Neural cell (in vitro differentiated cells): ENCODE measurements around the gene ARHGAP40. TPM values are rescaled to one million over a fixed set of nuclear protein-coding genes. Genes with fewer than 3 reads are reported as not detected.

Experiments used
- H2AFZ ChIP-seq: fragments of 200-600, 300-800 bp; sonication (generic), shearing (Covaris generic); 2 replicates; pipeline ENCODE4 v1.6.0; 2014; ENCODE audit warnings: low read depth, mild to moderate bottlenecking, antibody characterized with exemption, low read length, moderate library complexity
- H3F3A ChIP-seq: fragments of 200-600 bp; shearing (Covaris generic); 2 replicates; pipeline ENCODE4 v1.6.1; 2016; ENCODE audit warnings: mild to moderate bottlenecking, moderate library complexity, mixed read lengths, antibody characterized with exemption, low read length; ENCODE audit not compliant: insufficient read depth, poor library complexity, severe bottlenecking
- H3K27ac ChIP-seq: fragments of 200-600, 300-800 bp; sonication (generic), shearing (Covaris generic); 2 replicates; pipeline ENCODE4 v1.5.1; 2014; ENCODE audit warnings: mild to moderate bottlenecking, low read length, moderate library complexity
- H3K27me3 ChIP-seq: fragments of 300-800, 200-600 bp; sonication (generic), shearing (Covaris generic); 2 replicates; pipeline ENCODE4 v1.6.0; 2014; ENCODE audit warnings: mild to moderate bottlenecking, low read depth, low read length, moderate library complexity; ENCODE audit not compliant: insufficient read depth
- H3K36me3 ChIP-seq: fragments of 300-800, 200-600 bp; sonication (generic), shearing (Covaris generic); 2 replicates; pipeline ENCODE4 v1.5.1; 2014; ENCODE audit warnings: mild to moderate bottlenecking, antibody characterized with exemption, low read length, moderate library complexity; ENCODE audit not compliant: insufficient read depth
- H3K4me2 ChIP-seq: fragments of 300-800, 200-600 bp; sonication (generic), shearing (Covaris generic); 2 replicates; pipeline ENCODE4 v1.6.0; 2014; ENCODE audit warnings: mild to moderate bottlenecking, low read length
- H3K4me3 ChIP-seq: fragments of 300-800, 200-600 bp; sonication (generic), shearing (Covaris generic); 2 replicates; pipeline ENCODE4 v1.5.1; 2014; ENCODE audit warnings: mild to moderate bottlenecking, low read length, moderate library complexity
- H3K79me2 ChIP-seq: fragments of 200-600 bp; shearing (Covaris generic); replicated peaks from 2 replicates; pipeline ENCODE4 v1.6.0; 2014; ENCODE audit warnings: mild to moderate bottlenecking, low read length, moderate library complexity; ENCODE audit not compliant: insufficient read depth
- H3K9ac ChIP-seq: fragments of 300-800, 200-600 bp; sonication (generic), shearing (Covaris generic); 2 replicates; pipeline ENCODE4 v1.6.1; 2016; ENCODE audit warnings: mild to moderate bottlenecking, low read length, mixed read lengths
- H3K9me2 ChIP-seq: fragments of 200-600 bp; shearing (Covaris generic); 2 replicates; pipeline ENCODE4 v1.6.1; 2016; ENCODE audit warnings: mild to moderate bottlenecking, low read length, mixed read lengths; ENCODE audit not compliant: insufficient read depth
- H3K9me3 ChIP-seq: fragments of 200-600, 300-800 bp; sonication (generic), shearing (Covaris generic); 2 replicates; pipeline ENCODE4 v1.6.1; 2016; ENCODE audit warnings: mild to moderate bottlenecking, mixed run types, low read length, moderate library complexity, mixed read lengths
- H4K20me1 ChIP-seq: fragments of 200-600 bp; shearing (Covaris generic); 2 replicates; pipeline ENCODE4 v1.6.1; 2016; ENCODE audit warnings: mild to moderate bottlenecking, mixed run types; ENCODE audit not compliant: insufficient read depth
- CTCF ChIP-seq: fragments of 450-650 bp; IDR thresholded peaks from 2 replicates; pipeline ENCODE4 v1.5.1; 2014; ENCODE audit warnings: antibody characterized with exemption, mild to moderate bottlenecking, moderate library complexity; ENCODE audit not compliant: poor library complexity, severe bottlenecking
- EP300 ChIP-seq: fragments of 450-650 bp; conservative IDR thresholded peaks from 2 replicates; pipeline ENCODE4 v1.6.1; 2014; ENCODE audit warnings: antibody characterized with exemption, mild to moderate bottlenecking, moderate library complexity; ENCODE audit not compliant: poor library complexity, severe bottlenecking
- EZH2 ChIP-seq: fragments of 200-600, 300-800 bp; shearing (Covaris generic), sonication (generic); IDR thresholded peaks from 2 replicates; pipeline ENCODE4 v1.6.1; 2014; ENCODE audit warnings: antibody characterized with exemption, low read length, borderline replicate concordance, mild to moderate bottlenecking; ENCODE audit not compliant: insufficient read depth, poor library complexity, severe bottlenecking
- MXI1 ChIP-seq: fragments of 450-650 bp; conservative IDR thresholded peaks from 2 replicates; pipeline ENCODE4 v1.6.1; 2014; ENCODE audit warnings: antibody characterized with exemption, mild to moderate bottlenecking; ENCODE audit not compliant: poor library complexity, severe bottlenecking
- POLR2AphosphoS5 ChIP-seq: IDR thresholded peaks from 2 replicates; pipeline ENCODE4 v1.6.1; 2012
- RAD21 ChIP-seq: fragments of 450-650 bp; conservative IDR thresholded peaks from 2 replicates; pipeline ENCODE4 v1.6.1; 2014; ENCODE audit warnings: antibody characterized with exemption, mild to moderate bottlenecking, moderate library complexity
- REST ChIP-seq: IDR thresholded peaks from 2 replicates; pipeline ENCODE4 v1.6.1; 2012; ENCODE audit warnings: borderline replicate concordance
- SMC3 ChIP-seq: fragments of 450-650 bp; conservative IDR thresholded peaks from 2 replicates; pipeline ENCODE4 v1.6.1; 2014; ENCODE audit warnings: antibody characterized with exemption, mild to moderate bottlenecking, moderate library complexity; ENCODE audit not compliant: poor library complexity
- TAF1 ChIP-seq: IDR thresholded peaks from 2 replicates; pipeline ENCODE4 v1.6.1; 2012; ENCODE audit warnings: low read depth
- polyA plus RNA-seq: library from polyadenylated mRNA; depleted of rRNA; stranded (reverse); fragments of >200 nt; gene quantifications from 2 replicates; pipeline ENCODE4 v1.2.3, GENCODE V29; 2014

Gene ARHGAP40
- polyA plus RNA-seq, 1 donor from 2014 or later = 0.61 TPM

GRCh38 chr20:38612751-38613515 is 11.3 kb downstream of the ARHGAP40 start:
- Histone ChIP-seq H3K4me2 (no peak overlapping the region), H3K9me3 (no peaks in the 10 kb centered on the region), H3K36me3 (no peaks in the 10 kb centered on the region), H3K9me2 (no peaks in the 10 kb centered on the region), H3K4me3 (no peak overlapping the region), H3K27me3 (no peaks in the 10 kb centered on the region), H3K9ac (no peak overlapping the region), H3K79me2 (no peaks in the 10 kb centered on the region), H3K27ac (no peak overlapping the region), H4K20me1 (no peaks in the 10 kb centered on the region), H2AFZ (no peak overlapping the region), H3F3A (no peaks in the 10 kb centered on the region)
- TF ChIP-seq REST (no peak), RAD21 (no peak), EP300 (no peak), EZH2 (no peak), MXI1 (no peak), CTCF (no peak), POLR2AphosphoS5 (no peak), SMC3 (no peak), TAF1 (no peak)

- Histone ChIP-seq H3K9me2 (no peaks in the 10 kb centered on the region), H3K27ac (no peak overlapping the region), H3K4me2 (no peak overlapping the region), H4K20me1 (no peaks in the 10 kb centered on the region), H3K4me3 (no peak overlapping the region), H3K9ac (no peak overlapping the region), H3F3A (no peaks in the 10 kb centered on the region), H3K9me3 (no peaks in the 10 kb centered on the region), H2AFZ (no peak overlapping the region), H3K36me3 (no peaks in the 10 kb centered on the region), H3K27me3 (no peaks in the 10 kb centered on the region), H3K79me2 (no peaks in the 10 kb centered on the region)
- no peak for TF ChIP-seq CTCF
- TF ChIP-seq RAD21 = no peak
- no peak for TF ChIP-seq REST
- TF ChIP-seq EP300 = no peak
- no peak for TF ChIP-seq POLR2AphosphoS5
- TF ChIP-seq TAF1 = no peak
- no peak for TF ChIP-seq SMC3
- TF ChIP-seq EZH2 = no peak
- no peak for TF ChIP-seq MXI1
Measured at GRCh38 chr20:38615283-38615682, 13.7 kb downstream of the ARHGAP40 start.
